GM21528 (cell line): Measurements from ENCODE around the gene SH3TC2.

ENCODE experiments used
- ATAC-seq: cut with Tn5 transposase; IDR thresholded peaks from one replicate; pipeline ENCODE4 v1.9.1; 2021; ENCODE audit warnings: mild to moderate bottlenecking, moderate library complexity; ENCODE audit not compliant: unreplicated experiment, low FRiP score

Gene SH3TC2

GRCh38 chr5:149030838-149031397 is 31.9 kb downstream of the SH3TC2 start:
- no peak for ATAC-seq

- no peak for ATAC-seq
Observed at GRCh38 chr5:149030392-149030791, 32.5 kb downstream of the SH3TC2 start.

- ATAC-seq: no peak
Observed at GRCh38 chr5:149028984-149029383, 33.9 kb downstream of the SH3TC2 start.

GRCh38 chr5:149028161-149028560 is 34.7 kb downstream of the SH3TC2 start:
- no peak for ATAC-seq

- ATAC-seq: no peak
Observed at GRCh38 chr5:149027636-149028035, 35.2 kb downstream of the SH3TC2 start.

- no peak for ATAC-seq
Observed at GRCh38 chr5:149024943-149025342, 37.9 kb downstream of the SH3TC2 start.

GRCh38 chr5:149024477-149024876 is 38.4 kb downstream of the SH3TC2 start:
- ATAC-seq: no peak

GRCh38 chr5:149022200-149022599 is 40.7 kb downstream of the SH3TC2 start:
- ATAC-seq: no peak

GRCh38 chr5:149019679-149020078 is 43.2 kb downstream of the SH3TC2 start:
- no peak for ATAC-seq

GRCh38 chr5:149018909-149019443 is 43.9 kb downstream of the SH3TC2 start:
- no peak for ATAC-seq

- no peak for ATAC-seq
Observed at GRCh38 chr5:149017636-149018035, 45.2 kb downstream of the SH3TC2 start.

GRCh38 chr5:149015561-149015960 is 47.3 kb downstream of the SH3TC2 start:
- no peak for ATAC-seq

GRCh38 chr5:149015126-149015525 is 47.7 kb downstream of the SH3TC2 start:
- no peak for ATAC-seq

- ATAC-seq: no peak
Observed at GRCh38 chr5:149014571-149015031, 48.3 kb downstream of the SH3TC2 start.

- ATAC-seq: no peak
Observed at GRCh38 chr5:149013796-149014195, 49.1 kb downstream of the SH3TC2 start.

GRCh38 chr5:149012350-149012749 is 50.5 kb downstream of the SH3TC2 start:
- ATAC-seq: no peak

- no peak for ATAC-seq
Observed at GRCh38 chr5:149011728-149012127, 51.1 kb downstream of the SH3TC2 start.

- no peak for ATAC-seq
Observed at GRCh38 chr5:149011084-149011483, 51.8 kb downstream of the SH3TC2 start.

- ATAC-seq: no peak
Observed at GRCh38 chr5:149007174-149007573, 55.7 kb downstream of the SH3TC2 start.

GRCh38 chr5:149006426-149006825 is 56.4 kb downstream of the SH3TC2 start:
- no peak for ATAC-seq

GRCh38 chr5:149005077-149005892 is 57.6 kb downstream of the SH3TC2 start:
- ATAC-seq: no peak

- ATAC-seq: no peak
Observed at GRCh38 chr5:149004559-149004958, 58.3 kb downstream of the SH3TC2 start.
